NB4 (cell line): ENCODE data around the gene ZBTB12.

Source experiments
- POLR2A ChIP-seq: IDR thresholded peaks from 2 replicates; pipeline ENCODE4 v1.6.1; 2011; ENCODE audit warnings: mild to moderate bottlenecking; ENCODE audit not compliant: insufficient read length; ENCODE audit errors: extremely low read depth
- TF ChIP-seq, protein P1 (sequence below): IDR thresholded peaks from one replicate; pipeline ENCODE4 v1.5.1; 2012; ENCODE audit warnings: low read depth, low read length
- TF ChIP-seq, protein P2 (sequence below): IDR thresholded peaks from 2 replicates; pipeline ENCODE4 v1.6.1; 2011; ENCODE audit warnings: low read depth, low read length

DNA sequence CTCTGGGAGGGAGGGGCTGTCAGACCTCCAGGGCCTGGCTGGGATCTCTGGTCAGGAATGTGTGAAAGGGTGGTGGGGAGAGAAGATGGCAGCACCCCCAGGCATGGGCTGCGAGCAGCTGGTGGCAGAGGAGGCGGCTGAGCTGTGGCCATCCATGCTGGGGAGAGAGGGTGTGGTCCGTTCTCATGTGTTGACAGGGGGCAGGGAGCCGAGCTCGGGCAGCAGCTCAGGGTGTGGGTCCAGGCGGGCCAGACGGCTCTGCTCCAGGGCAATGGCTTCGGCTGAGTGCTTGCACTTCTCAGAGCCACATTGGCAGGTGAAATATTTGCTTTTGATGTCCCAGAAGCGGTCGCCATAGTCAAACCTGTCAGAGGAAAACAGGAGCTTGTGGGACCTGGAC is 22.0 kb downstream of the ZBTB12 start:
- no peak for TF ChIP-seq POLR2A
- TF ChIP-seq, protein P1, sequence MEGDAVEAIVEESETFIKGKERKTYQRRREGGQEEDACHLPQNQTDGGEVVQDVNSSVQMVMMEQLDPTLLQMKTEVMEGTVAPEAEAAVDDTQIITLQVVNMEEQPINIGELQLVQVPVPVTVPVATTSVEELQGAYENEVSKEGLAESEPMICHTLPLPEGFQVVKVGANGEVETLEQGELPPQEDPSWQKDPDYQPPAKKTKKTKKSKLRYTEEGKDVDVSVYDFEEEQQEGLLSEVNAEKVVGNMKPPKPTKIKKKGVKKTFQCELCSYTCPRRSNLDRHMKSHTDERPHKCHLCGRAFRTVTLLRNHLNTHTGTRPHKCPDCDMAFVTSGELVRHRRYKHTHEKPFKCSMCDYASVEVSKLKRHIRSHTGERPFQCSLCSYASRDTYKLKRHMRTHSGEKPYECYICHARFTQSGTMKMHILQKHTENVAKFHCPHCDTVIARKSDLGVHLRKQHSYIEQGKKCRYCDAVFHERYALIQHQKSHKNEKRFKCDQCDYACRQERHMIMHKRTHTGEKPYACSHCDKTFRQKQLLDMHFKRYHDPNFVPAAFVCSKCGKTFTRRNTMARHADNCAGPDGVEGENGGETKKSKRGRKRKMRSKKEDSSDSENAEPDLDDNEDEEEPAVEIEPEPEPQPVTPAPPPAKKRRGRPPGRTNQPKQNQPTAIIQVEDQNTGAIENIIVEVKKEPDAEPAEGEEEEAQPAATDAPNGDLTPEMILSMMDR = no peak
- TF ChIP-seq, protein P2, sequence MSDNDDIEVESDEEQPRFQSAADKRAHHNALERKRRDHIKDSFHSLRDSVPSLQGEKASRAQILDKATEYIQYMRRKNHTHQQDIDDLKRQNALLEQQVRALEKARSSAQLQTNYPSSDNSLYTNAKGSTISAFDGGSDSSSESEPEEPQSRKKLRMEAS = no peak
